ENCODE results near the gene PPP1R37. TPM values are rescaled to one million over a fixed set of nuclear protein-coding genes. Genes with fewer than 3 reads are reported as not detected.

Gene PPP1R37
- total RNA-seq, 4 donors from 2014 or later, result 17.2 to 32.4 (median 17.8) TPM

GRCh38 chr19:45078390-45079062 lies 14.5 kb upstream of the PPP1R37 start:
- TF ChIP-seq CTCF (IDR thresholded peaks at IDR 0.05; ENCODE audit: low read depth), result no peak

GRCh38 chr19:45079063-45079910 lies 13.7 kb upstream of the PPP1R37 start, which contains the start of gene GEMIN7:
Gene GEMIN7 (plus strand): TSS chr19:45079260. CDS start chr19:45090115, 10,855 bp downstream.
- TF ChIP-seq CTCF (IDR thresholded peaks at IDR 0.05; ENCODE audit: low read depth), result no peak

GRCh38 chr19:45079911-45080370 lies 13.0 kb upstream of the PPP1R37 start:
- TF ChIP-seq CTCF (IDR thresholded peaks at IDR 0.05; ENCODE audit: low read depth), result no peak

GRCh38 chr19:45082170-45082569 lies 10.8 kb upstream of the PPP1R37 start:
- TF ChIP-seq CTCF (IDR thresholded peaks at IDR 0.05; ENCODE audit: low read depth), result no peak

GRCh38 chr19:45086480-45086879 lies 6.5 kb upstream of the PPP1R37 start:
- TF ChIP-seq CTCF (IDR thresholded peaks at IDR 0.05; ENCODE audit: low read depth), result no peak

- TF ChIP-seq CTCF (IDR thresholded peaks at IDR 0.05; ENCODE audit: low read depth), result no peak
Observed at GRCh38 chr19:45087531-45087930, 5.4 kb upstream of the PPP1R37 start.

GRCh38 chr19:45090034-45090433 lies 2.9 kb upstream of the PPP1R37 start:
- no peak for TF ChIP-seq CTCF (IDR thresholded peaks at IDR 0.05; ENCODE audit: low read depth)

All from subcutaneous adipose tissue (tissue), 4 donors.